ENCODE results near the gene NKIRAS2. TPM values are rescaled to one million over a fixed set of nuclear protein-coding genes. Genes with fewer than 3 reads are reported as not detected.
"Not testable (repeated sequence)": the region's sequence is repeated elsewhere in the genome, so short reads cannot be mapped to it uniquely, and the experiment has no call there.

NKIRAS2 gene
- total RNA-seq, 1 donor from 2014 or later, result 50.7 TPM

DNA sequence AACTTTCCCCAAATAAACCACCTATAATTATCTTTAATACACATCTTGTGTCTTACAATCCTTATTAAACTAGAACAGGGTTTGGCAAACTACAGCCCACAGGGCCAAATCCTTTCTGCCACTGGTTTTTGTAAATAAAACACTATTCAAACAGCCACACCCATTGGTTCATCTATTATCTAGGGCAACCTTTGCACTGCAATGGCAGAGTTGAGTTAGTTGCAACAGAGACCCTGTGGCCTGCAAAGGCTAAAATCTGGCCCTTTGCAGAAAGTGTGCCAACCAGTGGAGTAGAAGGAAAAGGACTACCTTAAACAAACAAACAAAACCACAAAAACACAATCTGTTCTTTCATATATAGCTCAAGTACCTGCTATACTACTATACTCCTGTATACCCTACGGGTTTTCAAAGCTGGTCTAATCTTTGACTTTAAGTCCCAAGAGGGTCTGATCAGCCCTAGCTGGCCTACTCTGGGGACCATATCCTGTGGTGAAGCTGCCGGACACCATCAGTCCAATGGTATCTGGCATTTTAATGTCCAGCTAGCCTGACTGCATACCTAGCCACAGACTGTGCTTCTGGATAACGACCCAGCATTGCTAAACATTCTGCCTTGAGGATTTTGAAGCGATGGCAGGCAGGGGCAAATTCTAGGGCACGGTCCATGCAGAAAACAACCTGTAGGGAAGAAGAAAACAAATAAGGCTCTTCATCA lies 30.0 kb upstream of the NKIRAS2 start:
- DNase-seq (ENCODE audit: low spot score), result no peak
- intact Hi-C loops (cut with DNase I), result no loop called here

DNA sequence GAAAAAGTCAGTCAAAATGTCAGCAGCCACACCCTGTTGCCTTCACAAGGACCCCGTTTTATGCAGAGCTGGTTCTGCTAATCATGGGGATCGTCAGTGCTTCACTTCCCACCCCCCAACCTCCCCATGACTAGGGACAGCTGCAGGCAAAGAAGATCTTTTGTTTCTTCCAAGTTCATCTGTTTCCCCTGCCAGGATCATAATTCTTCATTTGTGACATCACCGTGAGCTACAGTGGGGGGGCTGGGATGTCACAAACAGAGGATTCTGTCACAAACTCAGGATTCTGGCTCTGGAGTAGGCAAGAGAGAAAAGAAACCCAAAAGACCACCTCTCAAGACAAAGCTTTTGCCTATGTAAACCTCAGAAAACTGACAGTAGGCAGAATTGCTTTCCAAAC lies 27.3 kb upstream of the NKIRAS2 start:
- intact Hi-C loops (cut with DNase I), result no loop called here
- DNase-seq (ENCODE audit: low spot score), result no peak

DNA sequence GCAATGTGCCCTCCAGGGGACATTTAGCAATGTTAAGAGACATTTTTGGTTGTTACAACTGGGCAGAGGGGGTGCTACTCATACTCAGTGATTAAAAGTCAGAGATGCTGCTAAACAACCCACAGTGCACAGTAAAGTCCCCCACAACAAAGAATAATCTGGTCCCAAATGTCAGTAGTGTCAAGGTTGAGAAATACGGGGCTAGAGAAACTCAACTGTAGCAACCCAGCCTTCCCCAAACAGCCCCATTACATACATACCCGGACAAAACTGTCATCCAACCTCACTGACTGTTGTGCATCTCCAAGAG lies 23.1 kb upstream of the NKIRAS2 start:
- DNase-seq (ENCODE audit: low spot score), result no peak
- intact Hi-C loops (cut with DNase I), result no loop called here

DNA sequence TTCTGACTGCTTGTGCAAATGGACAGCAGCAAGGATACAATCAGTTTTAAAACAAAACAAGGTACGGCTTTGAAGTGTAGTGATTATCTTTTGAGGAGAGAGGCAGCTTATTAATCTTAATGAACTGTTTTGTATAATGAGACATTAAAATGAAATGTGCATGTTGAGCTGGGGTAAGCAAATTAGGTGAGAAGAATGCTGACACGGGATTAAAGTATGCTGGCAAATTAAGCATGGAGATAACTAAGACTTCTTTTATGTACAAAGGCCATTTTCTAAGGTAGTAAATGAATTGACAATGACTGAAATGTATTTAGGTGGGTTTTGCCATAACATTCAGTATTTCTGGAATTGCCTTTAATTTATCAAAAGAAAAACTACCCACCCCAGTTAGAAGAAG lies 21.4 kb upstream of the NKIRAS2 start:
- no peak for DNase-seq (ENCODE audit: low spot score)
- intact Hi-C loops (cut with DNase I), result no loop called here

DNA sequence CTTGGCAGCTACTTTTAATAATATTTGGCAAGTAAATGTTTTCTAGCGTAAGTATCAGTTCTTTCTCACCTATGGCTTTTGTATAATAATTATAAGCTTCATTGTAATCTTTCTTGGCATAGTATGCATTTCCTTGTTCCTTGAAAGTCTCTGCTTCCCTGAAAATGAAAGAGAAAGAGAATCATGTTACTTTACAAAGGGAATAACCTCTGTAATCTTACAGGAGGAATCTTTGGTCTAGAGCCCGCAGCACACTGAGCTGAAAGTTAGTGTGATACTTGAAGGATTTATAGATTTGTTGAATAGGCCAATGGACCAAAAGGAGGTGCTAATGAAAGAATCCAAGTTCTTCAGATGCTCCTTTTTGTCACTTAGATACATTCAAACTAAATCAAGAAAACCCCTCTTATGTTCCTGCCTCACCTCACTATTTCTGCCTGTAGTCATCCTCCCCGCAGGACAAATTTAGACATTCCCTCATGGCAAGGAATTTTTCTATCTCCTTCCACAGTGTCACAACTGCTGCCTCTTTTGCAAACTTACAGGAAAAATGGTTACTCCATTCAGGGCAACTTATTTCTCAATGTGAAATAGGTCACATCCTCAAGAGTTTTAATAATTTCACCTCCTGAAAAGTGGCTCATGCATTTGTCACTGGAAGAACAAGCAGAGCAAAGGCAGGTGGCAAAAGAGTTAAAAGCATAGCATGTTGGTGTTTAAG lies 19.3 kb upstream of the NKIRAS2 start:
- intact Hi-C loops (cut with DNase I), result no loop called here
- DNase-seq (ENCODE audit: low spot score), result no peak

DNA sequence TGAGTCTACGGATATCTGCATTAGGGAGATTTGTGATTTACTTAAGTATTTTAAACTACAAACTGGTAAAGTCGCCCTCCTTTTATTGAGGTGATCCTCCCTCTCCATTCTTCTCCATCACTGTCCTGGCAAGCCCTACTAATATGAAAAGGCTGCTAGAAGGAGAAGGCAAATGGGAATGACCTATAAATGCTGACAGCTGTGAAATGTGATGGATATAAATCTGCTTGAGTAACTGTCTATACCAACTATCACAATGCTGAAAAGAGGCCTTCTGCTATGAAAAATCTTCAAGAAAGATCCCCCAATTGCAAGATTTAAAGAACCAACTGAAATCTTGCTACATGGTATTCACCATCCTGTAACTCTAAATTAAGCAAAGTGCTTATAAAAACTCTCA lies 18.2 kb upstream of the NKIRAS2 start:
- intact Hi-C loops (cut with DNase I), result no loop called here
- DNase-seq (ENCODE audit: low spot score), result no peak

DNA sequence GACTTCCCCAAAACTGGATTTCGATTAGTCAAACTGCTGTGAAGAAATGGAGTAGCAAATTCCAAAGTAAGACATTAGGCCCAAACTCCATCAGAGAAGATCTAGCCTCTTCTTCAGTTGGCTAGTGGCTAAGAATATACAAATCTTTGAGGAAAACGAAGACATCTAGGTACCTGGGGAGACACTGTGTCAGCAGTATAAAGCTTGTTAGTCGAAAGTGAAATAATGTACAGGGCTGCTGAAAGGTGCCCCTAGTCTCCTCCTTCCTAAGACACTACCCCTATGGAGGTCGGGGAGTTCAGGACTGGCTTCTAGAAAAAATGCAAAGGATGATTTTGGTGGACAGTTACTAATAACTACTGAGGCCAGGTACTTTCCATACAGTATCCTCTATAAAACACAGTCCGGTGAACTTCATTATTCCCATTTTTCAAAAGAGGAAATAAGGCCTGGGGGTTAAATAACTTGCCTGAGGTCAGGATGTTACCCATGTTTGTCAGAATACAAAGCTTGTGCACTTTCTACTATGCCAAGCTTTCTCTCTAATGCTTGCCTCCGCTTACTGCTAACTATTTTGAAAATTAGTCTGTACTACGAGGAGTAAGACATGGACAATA lies 17.6 kb upstream of the NKIRAS2 start:
- DNase-seq (ENCODE audit: low spot score), result no peak
- intact Hi-C loops (cut with DNase I), result no loop called here

DNA sequence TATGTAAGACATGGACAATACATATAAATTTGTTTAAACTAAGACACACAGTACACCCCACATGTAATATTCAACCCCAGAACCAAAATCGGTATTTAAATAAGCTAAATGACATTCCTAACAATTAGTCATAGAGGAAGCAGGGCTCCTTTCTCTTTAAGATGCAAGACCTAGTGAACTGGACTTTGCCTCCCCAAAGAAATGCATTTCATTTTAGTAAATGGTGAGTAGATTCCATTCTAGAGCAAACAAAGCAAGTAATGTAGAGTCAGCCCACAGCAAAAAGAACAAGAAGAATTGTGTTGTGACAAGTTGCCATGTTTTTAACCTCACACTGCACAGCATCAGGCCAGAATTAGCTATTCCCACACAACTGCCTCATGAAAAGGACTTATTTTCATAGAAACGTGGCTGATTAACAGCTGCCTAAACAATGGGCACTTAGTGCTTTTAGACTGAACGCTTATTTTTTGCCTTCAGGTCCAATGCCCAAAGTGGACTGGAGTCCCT lies 17.0 kb upstream of the NKIRAS2 start:
- DNase-seq (ENCODE audit: low spot score), result no peak
- intact Hi-C loops (cut with DNase I), result no loop called here

DNA sequence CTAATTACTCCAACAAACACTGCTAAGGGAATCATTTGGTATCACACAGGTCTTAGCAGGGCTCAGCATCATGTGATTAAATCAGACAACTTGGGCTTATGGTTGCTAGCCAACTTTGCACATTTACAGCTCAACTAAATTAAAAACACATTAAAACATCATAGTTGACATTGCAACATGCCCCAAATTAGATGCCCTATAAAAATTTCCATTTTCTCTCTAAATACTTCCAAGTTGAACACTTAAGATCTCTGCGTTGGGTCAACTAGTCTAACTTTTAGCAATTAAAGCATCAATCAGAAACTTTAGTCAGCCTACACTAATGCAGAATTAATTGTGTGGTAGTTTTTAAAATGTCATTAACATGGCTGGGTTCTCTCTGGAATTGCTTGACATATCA lies 14.7 kb upstream of the NKIRAS2 start:
- intact Hi-C loops (cut with DNase I), result no loop called here
- DNase-seq (ENCODE audit: low spot score), result no peak

DNA sequence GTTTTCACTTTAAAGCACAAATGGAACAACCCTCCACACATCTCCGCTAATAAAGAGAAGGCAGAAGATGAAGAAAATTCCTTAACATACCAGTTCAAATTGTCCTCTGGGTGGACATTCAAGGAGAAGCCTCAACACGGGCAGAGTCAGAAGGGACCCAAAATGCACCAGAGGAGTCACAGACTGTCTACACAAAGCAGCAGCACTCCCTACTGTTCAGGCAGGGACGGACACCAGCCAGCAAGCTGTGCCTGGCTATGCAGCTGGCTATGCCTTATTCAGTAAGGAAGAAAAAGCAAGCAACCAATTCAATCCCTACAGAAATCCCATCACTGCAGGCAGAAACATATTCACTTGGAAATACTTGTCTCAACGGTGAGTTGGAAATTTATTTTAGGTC lies 10.7 kb upstream of the NKIRAS2 start:
- intact Hi-C loops (cut with DNase I), result no loop called here
- DNase-seq (ENCODE audit: low spot score), result no peak

DNA sequence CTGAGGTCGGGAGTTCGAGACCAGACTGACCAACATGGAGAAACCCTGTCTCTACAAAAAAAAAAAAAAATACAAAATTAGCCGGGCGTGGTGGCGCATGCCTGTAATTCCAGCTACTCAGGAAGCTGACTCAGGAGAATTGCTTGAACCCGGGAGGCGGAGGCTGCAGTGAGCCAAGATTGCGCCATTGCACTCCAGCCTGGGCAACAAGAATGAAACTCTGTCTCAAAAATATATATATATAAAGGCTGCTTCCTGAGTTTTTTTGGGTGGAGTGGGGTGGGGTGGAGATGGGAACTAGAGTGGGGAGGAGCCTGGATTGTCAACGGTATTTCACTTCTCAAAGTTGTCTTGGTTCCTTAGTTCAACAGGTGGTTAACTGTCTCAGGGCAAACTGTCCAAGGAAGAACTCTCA lies 9.6 kb upstream of the NKIRAS2 start:
- intact Hi-C loops (cut with DNase I); DNase-seq (ENCODE audit: low spot score): not testable (repeated sequence)

DNA sequence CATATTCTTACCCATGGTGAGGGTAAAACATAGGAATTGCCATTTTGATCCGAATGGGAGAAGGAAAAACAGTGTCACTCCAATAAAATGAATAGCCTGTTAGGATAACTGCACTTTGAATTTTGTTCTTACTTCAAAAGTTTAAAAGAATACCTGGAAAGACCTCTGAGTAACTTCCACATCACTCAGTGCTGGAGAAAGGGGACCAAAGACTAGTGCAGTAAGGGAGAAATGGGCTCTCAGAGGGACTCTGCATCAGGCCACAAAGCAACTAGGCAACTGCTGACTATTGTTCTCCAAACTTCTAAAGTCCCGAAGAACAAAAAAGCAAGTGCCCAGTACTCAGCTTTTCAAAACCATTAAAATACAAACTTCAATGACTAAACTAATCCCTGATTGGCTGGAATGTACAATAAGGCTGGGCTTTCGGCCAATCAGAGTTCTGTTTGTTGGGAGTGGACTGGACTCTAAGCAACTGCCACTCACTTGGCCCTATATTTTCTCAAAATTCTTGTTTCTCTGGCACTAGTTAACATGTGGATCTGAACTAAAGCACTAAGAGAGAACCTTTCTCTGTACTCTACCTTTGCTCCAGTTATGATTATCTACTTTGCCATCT lies 8.9 kb upstream of the NKIRAS2 start:
- intact Hi-C loops (cut with DNase I), result no loop called here
- DNase-seq (ENCODE audit: low spot score), result no peak

DNA sequence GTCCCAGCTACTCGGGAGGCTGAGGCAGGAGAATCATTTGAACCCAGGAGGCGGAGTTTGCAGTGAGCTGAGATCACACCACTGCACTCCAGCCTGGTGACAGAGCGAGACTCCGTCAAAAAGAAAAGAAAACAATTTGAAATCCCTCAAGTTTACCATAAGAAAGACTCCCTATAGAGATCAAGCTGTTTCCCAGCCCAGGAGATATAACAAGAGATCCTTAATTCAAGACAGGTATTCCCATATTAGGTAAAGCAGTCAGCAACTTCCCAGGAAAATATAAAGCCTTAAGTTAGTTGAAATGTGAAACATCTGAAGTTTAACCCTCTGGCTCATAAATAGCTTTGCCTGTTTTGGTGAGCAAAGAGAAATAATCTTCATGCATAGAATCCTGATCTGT lies 7.5 kb upstream of the NKIRAS2 start:
- DNase-seq (ENCODE audit: low spot score); intact Hi-C loops (cut with DNase I): not testable (repeated sequence)

DNA sequence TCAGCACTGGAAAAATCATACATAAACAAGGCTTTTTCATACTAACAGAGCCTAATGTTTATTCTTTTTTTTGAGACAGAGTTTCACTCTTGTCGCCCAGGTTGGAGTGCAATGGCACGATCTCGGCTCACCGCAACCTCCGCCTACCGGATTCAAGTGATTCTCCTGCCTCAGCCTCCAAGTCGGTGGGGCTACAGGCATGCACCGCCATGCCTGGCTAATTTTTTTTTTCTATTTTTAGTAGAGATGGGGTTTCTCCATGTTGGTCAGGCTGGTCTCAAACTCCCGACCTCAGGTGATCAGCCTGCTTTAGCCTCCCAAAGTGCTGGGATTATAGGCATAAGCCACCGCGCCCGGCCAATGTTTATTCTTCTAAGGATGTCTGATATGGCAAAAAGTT lies 6.2 kb upstream of the NKIRAS2 start:
- DNase-seq (ENCODE audit: low spot score); intact Hi-C loops (cut with DNase I): not testable (repeated sequence)

DNA sequence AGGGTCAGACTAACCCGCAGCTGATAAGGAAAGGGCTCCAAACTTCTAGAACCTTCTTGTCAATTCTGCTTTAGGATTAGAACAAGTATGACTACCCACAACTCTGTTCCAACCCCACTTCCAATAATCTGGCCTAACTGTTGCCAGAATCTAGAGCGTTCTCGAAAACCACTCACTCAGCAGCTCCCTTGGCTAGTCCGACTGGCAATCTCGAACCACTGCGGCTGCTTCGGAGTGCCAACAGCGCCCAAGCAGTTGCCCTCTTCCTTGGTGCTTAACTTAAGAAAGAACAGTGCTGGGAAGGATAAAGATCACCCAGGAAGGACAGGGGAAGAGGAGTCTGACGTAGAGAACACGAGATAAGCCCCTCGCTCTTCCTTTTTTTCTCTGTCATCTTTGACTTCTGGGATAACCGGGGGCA lies 3.5 kb upstream of the NKIRAS2 start:
- intact Hi-C loops (cut with DNase I), result no loop called here
- no peak for DNase-seq (ENCODE audit: low spot score)

DNA sequence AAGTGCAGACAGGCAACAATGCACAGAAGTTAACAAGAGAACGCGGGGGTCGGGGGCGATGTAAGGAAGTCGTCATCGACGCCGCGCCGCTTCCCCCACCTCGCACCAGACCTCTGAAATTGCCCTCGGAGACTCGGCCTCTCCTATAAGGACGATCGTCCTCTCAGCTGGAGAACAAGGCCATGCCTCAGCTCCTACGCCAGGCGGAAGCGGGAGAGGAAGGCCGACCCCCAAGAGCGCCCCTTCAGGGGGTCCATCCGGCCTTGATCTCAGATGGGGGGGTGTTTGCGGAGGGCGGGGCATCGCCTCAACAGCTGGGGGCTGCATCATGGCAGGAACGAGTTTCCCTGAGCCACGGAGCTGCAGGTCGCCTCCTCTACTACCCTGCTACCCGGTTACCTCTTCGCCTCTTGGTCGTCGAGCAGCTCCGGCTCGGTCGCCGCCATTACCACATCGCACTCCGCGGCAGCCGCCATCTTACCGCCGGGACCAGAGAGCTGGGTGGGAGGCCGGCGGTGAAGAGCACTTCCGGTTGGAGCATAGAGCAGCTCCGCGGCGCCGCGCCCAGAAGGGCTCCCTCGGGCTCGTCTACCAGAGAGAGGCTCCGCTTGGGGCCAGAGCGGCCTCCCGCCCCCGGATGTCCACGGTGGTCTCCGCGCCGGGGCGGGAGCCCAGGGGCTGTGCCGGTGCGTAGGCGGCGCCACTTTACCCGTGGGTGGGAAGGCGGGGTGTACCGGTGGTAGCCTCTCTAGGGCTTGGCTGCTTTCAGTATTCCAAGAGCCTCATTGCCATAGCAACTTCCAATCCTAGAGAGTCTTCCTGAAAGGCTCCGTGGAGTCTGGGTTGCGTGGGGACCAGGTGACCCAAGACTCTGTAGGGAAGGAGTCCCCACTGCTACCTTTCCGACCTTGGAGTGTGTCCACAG lies 2.7 kb upstream of the NKIRAS2 start, which contains the start of gene DNAJC7:
Gene DNAJC7 (minus strand): TSS at position 499 of the 925 bp plus-strand sequence. CDS start 23 bp downstream, at position 476.
- intact Hi-C loops (cut with DNase I), result no loop called here
- DNase-seq (ENCODE audit: low spot score), result peak; percentile 95

DNA sequence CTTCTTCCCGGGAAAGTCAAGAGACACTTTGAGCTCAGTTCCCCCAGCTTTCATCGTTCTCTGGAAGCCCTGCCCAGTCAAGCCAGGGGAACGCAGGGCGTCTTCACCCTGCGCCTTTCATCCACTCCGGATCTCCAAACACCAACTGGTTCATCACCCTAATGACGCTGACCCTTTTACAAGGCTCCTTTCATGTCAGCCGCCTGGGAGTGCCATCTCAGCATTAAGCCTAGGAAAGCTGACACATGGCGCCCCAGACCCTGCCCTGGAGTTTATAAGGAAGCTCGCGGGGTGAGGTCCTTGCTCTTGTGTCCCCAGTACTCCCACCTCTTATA lies 2.1 kb upstream of the NKIRAS2 start:
- DNase-seq (ENCODE audit: low spot score), result no peak
- intact Hi-C loops (cut with DNase I), result no loop called here

DNA sequence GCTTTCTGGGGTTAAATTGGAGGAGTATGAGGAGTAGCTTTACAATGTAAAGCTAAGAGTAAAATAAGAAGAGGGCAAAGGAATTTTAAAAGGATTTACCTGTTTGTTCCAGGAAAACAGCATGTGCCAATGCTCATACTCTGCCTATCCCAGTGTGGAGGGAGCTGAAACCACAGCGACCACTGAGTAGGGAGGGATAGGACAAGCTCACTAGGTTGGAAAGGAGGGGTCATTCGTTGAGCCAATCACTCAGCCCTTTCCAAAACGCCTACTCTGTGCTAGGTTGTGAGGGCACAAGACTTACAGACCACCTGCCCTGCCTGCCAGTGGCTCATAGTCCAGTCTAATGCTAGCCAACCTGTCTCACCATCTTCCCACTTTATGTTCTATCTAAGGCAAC lies 1.6 kb upstream of the NKIRAS2 start:
- no peak for DNase-seq (ENCODE audit: low spot score)
- intact Hi-C loops (cut with DNase I), result no loop called here

DNA sequence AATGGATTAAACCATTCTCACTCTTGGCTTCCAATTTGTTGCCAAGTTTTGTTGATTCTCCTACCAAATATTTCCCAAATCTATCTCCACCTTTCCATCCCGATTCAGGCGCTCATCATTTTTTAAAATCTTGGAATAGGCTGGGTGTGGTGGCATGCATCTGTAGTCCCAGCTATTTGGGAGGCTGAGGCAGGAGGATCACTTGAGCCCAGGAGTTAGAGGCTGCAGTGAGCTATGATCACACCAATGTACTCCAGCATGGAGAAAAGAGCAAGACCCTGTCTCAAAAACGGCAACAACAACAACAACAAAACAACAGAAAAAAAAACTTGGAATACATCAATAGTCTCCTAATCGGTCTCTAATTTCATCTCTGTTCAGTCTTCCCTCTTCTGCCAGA lies 902 bp upstream of the NKIRAS2 start:
- intact Hi-C loops (cut with DNase I), result no loop called here
- DNase-seq (ENCODE audit: low spot score), result no peak
